Measurements from ENCODE around the gene CCDC152. TPM values are rescaled to one million over a fixed set of nuclear protein-coding genes. Genes with fewer than 3 reads are reported as not detected.

CCDC152 gene
- total and polyA plus RNA-seq, 2 donors (not counting 3 experiments of a cell fraction or from before 2014, with no cell fraction given), result 0.48 to 2.8 TPM

GRCh38 chr5:42745856-42746255, 10.8 kb upstream of the CCDC152 start:
- no peaks in the 10 kb centered on the region for H3K79me2 ChIP-seq (ENCODE audit: control insufficient read depth, insufficient read depth, low read length)
- dilution Hi-C loops (cut with MboI; ENCODE audit: extremely low pct_ligation_motif_present, low sequenced_read_pairs) (no loop called here), intact Hi-C loops (cut with micrococcal nuclease) (loop anchor here (1.0 to 10.0 kb wide), 2 partner anchors 143 to 359 kb away; no protein-coding TSS in a partner anchor)
- no peak overlapping the region for H3K27ac ChIP-seq (ENCODE audit: insufficient read depth, low read depth, low read length)
- no peak overlapping the region for H3K4me3 ChIP-seq (replicated peaks in 1 of 3; ENCODE audit: insufficient read depth in 1 of 3, low read depth in 1 of 3, low read length in 3 of 3)
- H4K20me1 ChIP-seq (replicated peaks; ENCODE audit: control insufficient read depth, extremely low read depth, insufficient read depth, low read length), result no peaks in the 10 kb centered on the region
- CTCF ChIA-PET, result interaction anchor here (1.4 to 2.3 kb wide), 4 partner anchors 12 to 87 kb away, joined by 4 to 19 read pairs (median 5); no protein-coding TSS in a partner anchor
- no peak overlapping the region for H3K4me2 ChIP-seq (ENCODE audit: insufficient read depth, low read length)
- H3K4me1 ChIP-seq (ENCODE audit: control insufficient read depth, extremely low read depth, insufficient read depth, low read length), result no peaks in the 10 kb centered on the region
- H2AFZ ChIP-seq (ENCODE audit: low read depth, low read length), result no peak overlapping the region
- FAIRE-seq (no peak), DNase-seq (ENCODE audit: low read depth, low spot score) (no peak)
- H3K9ac ChIP-seq (replicated peaks; ENCODE audit: extremely low read depth, insufficient read depth, low read length), result no peak overlapping the region
- H3K36me3 ChIP-seq (ENCODE audit: control insufficient read depth in 2 of 2, extremely low read depth in 1 of 2, insufficient read depth in 2 of 2, low read length in 2 of 2), result no peaks in the 10 kb centered on the region
- TF ChIP-seq POLR2AphosphoS5 (IDR thresholded peaks at IDR 0.05; ENCODE audit: insufficient read depth, low read depth, low read length) (no peak), POLR2A (IDR thresholded peaks at IDR 0.05; ENCODE audit: low read depth, low read length) (no peak), MAX (IDR thresholded peaks at IDR 0.05; ENCODE audit: insufficient read depth, insufficient read length) (no peak), JUN (IDR thresholded peaks at IDR 0.05; ENCODE audit: borderline replicate concordance, insufficient read depth, insufficient read length, low read depth) (no peak), GATA2 (IDR thresholded peaks at IDR 0.05; ENCODE audit: insufficient read depth, insufficient read length, low read depth, low read length) (no peak), EZH2 (IDR thresholded peaks at IDR 0.05; ENCODE audit: borderline replicate concordance, low read depth, low read length, severe bottlenecking) (no peak), CTCF (IDR thresholded peaks at IDR 0.05; ENCODE audit: extremely low read depth in 1 of 2, insufficient read depth in 1 of 2, low read depth in 1 of 2, low read length in 2 of 2) (no peak), MYC (IDR thresholded peaks at IDR 0.05; ENCODE audit: low read depth, low read length) (no peak), FOS (IDR thresholded peaks at IDR 0.05; ENCODE audit: borderline replicate concordance, insufficient read depth, low read length) (no peak)
- POLR2A ChIA-PET, result no interaction called here
- no TSS peak for BruUV-seq (replicated peaks)
- peaks cover 0 to 2% of the 10 kb centered on the region in 2 experiments for H3K27me3 ChIP-seq (ENCODE audit: control insufficient read depth in 2 of 2, insufficient read depth in 2 of 2, low read length in 2 of 2)
- no peaks in the 10 kb centered on the region for H3K9me1 ChIP-seq (replicated peaks; ENCODE audit: control insufficient read depth, extremely low read depth, insufficient read depth, low read length)
- no peaks in the 10 kb centered on the region for H3K9me3 ChIP-seq (replicated peaks; ENCODE audit: control insufficient read depth, insufficient read depth, low read length)
